H9 (cell line): ENCODE results near the gene PRPF40A. TPM values are rescaled to one million over a fixed set of nuclear protein-coding genes. Genes with fewer than 3 reads are reported as not detected.

Experiments used
- DNase-seq: peaks from one replicate; pipeline ENCODE4 v3.0.0-alpha.2; 2017
- H2AFZ ChIP-seq: one replicate; pipeline ENCODE4 v1.6.1; 2013; ENCODE audit warnings: mild to moderate bottlenecking, low read length, control low read depth, moderate library complexity
- H2AK5ac ChIP-seq: 2 replicates; pipeline ENCODE4 v1.6.1; 2013; ENCODE audit warnings: low read length, control low read depth, mixed read lengths; ENCODE audit not compliant: insufficient read length
- H2BK120ac ChIP-seq: one replicate; pipeline ENCODE4 v1.6.1; 2013; ENCODE audit warnings: low read depth, mild to moderate bottlenecking, low read length, control low read depth, inconsistent platforms; ENCODE audit not compliant: poor library complexity, severe bottlenecking
- H2BK12ac ChIP-seq: 2 replicates; pipeline ENCODE4 v1.6.1; 2013; ENCODE audit warnings: low read length, control low read depth, mixed read lengths, low read depth; ENCODE audit not compliant: insufficient read length
- H2BK15ac ChIP-seq: 2 replicates; pipeline ENCODE4 v1.6.1; 2013; ENCODE audit warnings: low read depth, low read length, control low read depth
- H2BK20ac ChIP-seq: one replicate; pipeline ENCODE4 v1.6.1; 2013; ENCODE audit warnings: low read depth, mild to moderate bottlenecking, low read length, control low read depth, inconsistent platforms; ENCODE audit not compliant: poor library complexity, severe bottlenecking
- H2BK5ac ChIP-seq: 2 replicates; pipeline ENCODE4 v1.6.1; 2013; ENCODE audit warnings: low read length, control low read depth, mixed read lengths; ENCODE audit not compliant: insufficient read length
- H3K14ac ChIP-seq: 2 replicates; pipeline ENCODE4 v1.6.1; 2013; ENCODE audit warnings: low read length, control low read depth; ENCODE audit not compliant: insufficient read depth
- H3K18ac ChIP-seq: 2 replicates; pipeline ENCODE4 v1.6.1; 2013; ENCODE audit warnings: low read depth, mild to moderate bottlenecking, mixed read lengths, low read length, control low read depth; ENCODE audit not compliant: insufficient read length
- H3K23ac ChIP-seq: 2 replicates; pipeline ENCODE4 v1.6.1; 2013; ENCODE audit warnings: low read length, control low read depth, mixed read lengths, low read depth; ENCODE audit not compliant: insufficient read length
- H3K23me2 ChIP-seq: 2 replicates; pipeline ENCODE4 v1.6.1; 2013; ENCODE audit warnings: low read depth, mild to moderate bottlenecking, mixed read lengths, low read length, control low read depth; ENCODE audit not compliant: insufficient read length, poor library complexity, severe bottlenecking
- H3K27ac ChIP-seq: 2 replicates; pipeline ENCODE4 v1.5.1; 2013; ENCODE audit warnings: low read length, control low read depth, mixed read lengths, low read depth; ENCODE audit not compliant: insufficient read length
- H3K27me3 ChIP-seq: 2 replicates; pipeline ENCODE4 v1.6.1; 2013; ENCODE audit warnings: low read length, control low read depth, inconsistent platforms; ENCODE audit not compliant: insufficient read depth
- H3K4ac ChIP-seq: 2 replicates; pipeline ENCODE4 v1.6.1; 2013; ENCODE audit warnings: low read depth, mild to moderate bottlenecking, control low read depth, inconsistent platforms, low read length, moderate library complexity
- H3K4me1 ChIP-seq: 2 replicates; pipeline ENCODE4 v1.6.1; 2013; ENCODE audit warnings: low read length, control low read depth, inconsistent platforms; ENCODE audit not compliant: insufficient read depth
- H3K4me2 ChIP-seq: 2 replicates; pipeline ENCODE4 v1.6.1; 2013; ENCODE audit warnings: low read length, control low read depth, mixed read lengths; ENCODE audit not compliant: insufficient read length, insufficient read depth
- H3K56ac ChIP-seq: 2 replicates; pipeline ENCODE4 v1.6.1; 2013; ENCODE audit warnings: low read depth, mild to moderate bottlenecking, mixed read lengths, low read length, control low read depth; ENCODE audit not compliant: insufficient read length
- H3K79me1 ChIP-seq: 2 replicates; pipeline ENCODE4 v1.6.1; 2013; ENCODE audit warnings: low read depth, mild to moderate bottlenecking, moderate library complexity, low read length, control low read depth, inconsistent platforms; ENCODE audit not compliant: insufficient read depth, poor library complexity, severe bottlenecking
- H3K79me2 ChIP-seq: 2 replicates; pipeline ENCODE4 v1.6.1; 2013; ENCODE audit warnings: low read length, control low read depth, inconsistent platforms; ENCODE audit not compliant: insufficient read depth
- H3K9ac ChIP-seq: 2 replicates; pipeline ENCODE4 v1.6.1; 2013; ENCODE audit warnings: low read length, control low read depth, mixed read lengths; ENCODE audit not compliant: insufficient read length; ENCODE audit errors: extremely low read depth
- H3K9me3 ChIP-seq: one replicate; pipeline ENCODE4 v1.6.1; 2013; ENCODE audit warnings: low read depth, low read length, inconsistent platforms; ENCODE audit not compliant: control insufficient read depth
- H3T11ph ChIP-seq: one replicate; pipeline ENCODE4 v1.6.1; 2013; ENCODE audit warnings: mild to moderate bottlenecking, low read length, control low read depth, inconsistent platforms
- H4K20me1 ChIP-seq: one replicate; pipeline ENCODE4 v1.6.1; 2013; ENCODE audit not compliant: control insufficient read depth, insufficient read length, insufficient read depth
- H4K5ac ChIP-seq: 2 replicates; pipeline ENCODE4 v1.6.1; 2013; ENCODE audit warnings: low read depth, mild to moderate bottlenecking, mixed read lengths, low read length, control low read depth; ENCODE audit not compliant: insufficient read length
- H4K8ac ChIP-seq: replicated peaks from 2 replicates; pipeline ENCODE4 v1.6.1; 2013; ENCODE audit warnings: low read length, control low read depth, mixed read lengths, low read depth; ENCODE audit not compliant: insufficient read length
- H4K91ac ChIP-seq: 2 replicates; pipeline ENCODE4 v1.6.1; 2013; ENCODE audit warnings: low read depth, mild to moderate bottlenecking, moderate library complexity, mixed read lengths, low read length, control low read depth; ENCODE audit not compliant: insufficient read length
- H3K27ac Mint-ChIP-seq, 3 experiments: 2 replicates in 2 of 3; 3 replicates in 1 of 3; pipeline ENCODE4 v1.8.0; 2020 to 2021; ENCODE audit warnings: mixed read lengths in 3 of 3, mild to moderate bottlenecking in 1 of 3, moderate library complexity in 1 of 3
- H3K27me3 Mint-ChIP-seq: 2 replicates; pipeline ENCODE4 v1.8.0; 2021; ENCODE audit warnings: low read depth, mild to moderate bottlenecking, moderate library complexity, mixed read lengths
- H3K36me3 Mint-ChIP-seq, 3 experiments: 2 replicates in 2 of 3; 3 replicates in 1 of 3; pipeline ENCODE4 v1.8.0; 2020 to 2021; ENCODE audit warnings: low read depth in 3 of 3, mixed read lengths in 3 of 3; ENCODE audit not compliant: insufficient read depth in 1 of 3
- H3K4me1 Mint-ChIP-seq, 2 experiments: 2 replicates each; pipeline ENCODE4 v1.8.0; 2020; ENCODE audit warnings: mixed read lengths in 2 of 2
- H3K4me3 Mint-ChIP-seq, 2 experiments: 2 replicates in 1 of 2; 3 replicates in 1 of 2; pipeline ENCODE4 v1.8.0; 2020 to 2021; ENCODE audit warnings: mild to moderate bottlenecking in 2 of 2, mixed read lengths in 2 of 2, moderate library complexity in 1 of 2
- H3K9me3 Mint-ChIP-seq, 2 experiments: 2 replicates in 1 of 2; 3 replicates in 1 of 2; pipeline ENCODE4 v1.8.0; 2020; ENCODE audit warnings: mild to moderate bottlenecking in 2 of 2, mixed read lengths in 2 of 2, moderate library complexity in 1 of 2
- CTCF ChIP-seq: fragments of 200-600 bp; sonication (generic); conservative IDR thresholded peaks from 3 replicates; pipeline ENCODE4 v1.8.0; 2021; ENCODE audit warnings: antibody characterized with exemption, mild to moderate bottlenecking
- WGBS: extraction: QIAGEN DNeasy Blood & Tissue Kit; methylation state at CpG from one replicate; pipeline ENCODE4 v1.1.7; 2013; ENCODE audit warnings: missing lambda C conversion rate, low lambda C conversion rate, mixed read lengths; ENCODE audit not compliant: insufficient read length; ENCODE audit errors: extremely low coverage; 5-methylcytosine and 5-hydroxymethylcytosine counted together
- total RNA-seq: library from RNA; stranded (reverse); gene quantifications from 2 replicates; pipeline ENCODE4 v1.2.1, GENCODE V29; 2021

Gene PRPF40A
- total RNA-seq, 1 experiment from 2014 or later = 158 TPM

- H3K23ac ChIP-seq = no peak overlapping the region
- Mint-ChIP-seq H3K9me3 (no peaks in the 10 kb centered on the region), H3K27ac (no peak overlapping the region), H3K27me3 (no peaks in the 10 kb centered on the region), H3K36me3 (peaks cover 56 to 73% (median 73%) of the 10 kb centered on the region in 3 experiments; a peak in 6 of 7 replicates), H3K4me1 (peaks cover 13 to 32% of the 10 kb centered on the region in 2 experiments), H3K4me3 (no peak overlapping the region)
- H4K8ac ChIP-seq = no peak overlapping the region
- H2BK15ac ChIP-seq = no peak overlapping the region
- no peak overlapping the region for H2BK12ac ChIP-seq
- no peak overlapping the region for H3K14ac ChIP-seq
- no peak overlapping the region for H3K18ac ChIP-seq
- no peak overlapping the region for H3K9ac ChIP-seq
- no peaks in the 10 kb centered on the region for H3K23me2 ChIP-seq
- no peak for DNase-seq
- TF ChIP-seq CTCF = no peak
- peaks cover 50% of the 10 kb centered on the region; the same call in 1 of the 2 replicates for H3K79me2 ChIP-seq
- no peaks in the 10 kb centered on the region for H3K27me3 ChIP-seq
- no peaks in the 10 kb centered on the region for H3K9me3 ChIP-seq
- H2BK5ac ChIP-seq = no peak overlapping the region
- no peak overlapping the region for H2AK5ac ChIP-seq
- no peak overlapping the region for H4K5ac ChIP-seq
- no peak overlapping the region for H3K4ac ChIP-seq
- H4K20me1 ChIP-seq = no peaks in the 10 kb centered on the region
- no peak overlapping the region for H3K27ac ChIP-seq
- H3K4me2 ChIP-seq = no peak overlapping the region
- no peak overlapping the region for H2BK120ac ChIP-seq
- peaks cover 11% of the 10 kb centered on the region for H3K79me1 ChIP-seq
- H2BK20ac ChIP-seq = no peak overlapping the region
- no peaks in the 10 kb centered on the region for H3K4me1 ChIP-seq
- WGBS = no CpG with 5 or more reads among the region's 2 CpGs
- no peak overlapping the region for H4K91ac ChIP-seq
- H3K56ac ChIP-seq = no peak overlapping the region
- no peak overlapping the region for H2AFZ ChIP-seq
- H3T11ph ChIP-seq = no peak overlapping the region
These were observed 6.5 kb downstream of the PRPF40A start for GRCh38 chr2:152710713-152711112.
